ENCODE measurements around the gene CSF3. TPM values are rescaled to one million over a fixed set of nuclear protein-coding genes. Genes with fewer than 3 reads are reported as not detected.
"Not testable (repeated sequence)": the region's sequence is repeated elsewhere in the genome, so short reads cannot be mapped to it uniquely, and the experiment has no call there.

The CSF3 gene
- total and polyA plus RNA-seq, 2 of the 13 experiments (the other 11 are each of a cell fraction or from before 2014, with no cell fraction given): 0.09 TPM; not detected in 1

- TF ChIP-seq NFYB (CRISPR knock-in tag; IDR thresholded peaks at IDR 0.05) (0 out of 2 replicates have a peak, but pooled peaks have one; percentile 44), NFYC (CRISPR knock-in tag; IDR thresholded peaks at IDR 0.05) (0 out of 2 replicates have a peak, but pooled peaks have one; percentile 14)
- not testable (repeated sequence) for H3K9ac ChIP-seq (ENCODE audit: insufficient read depth, low read depth, low read length); BruUV-seq (replicated peaks); H3K36me3 ChIP-seq (replicated peaks in 1 of 2; ENCODE audit: control insufficient read depth in 1 of 2, insufficient read depth in 2 of 2, low read length in 2 of 2); H3K27me3 ChIP-seq (ENCODE audit: control insufficient read depth in 1 of 2, insufficient read depth in 2 of 2, low read length in 2 of 2); H3K79me2 ChIP-seq (ENCODE audit: insufficient read depth, low read length); H4K20me1 ChIP-seq (ENCODE audit: insufficient read depth, low read length); H3K4me2 ChIP-seq (ENCODE audit: low read depth, low read length); H2AFZ ChIP-seq (ENCODE audit: low read length); H3K9me3 ChIP-seq (ENCODE audit: low read length); H3K27ac ChIP-seq (ENCODE audit: extremely low read length, insufficient read depth, low read length); FAIRE-seq; ATAC-seq; DNase-seq (ENCODE audit: low spot score); H3K4me3 ChIP-seq (replicated peaks in 1 of 3; ENCODE audit: insufficient read depth in 1 of 3, low read depth in 2 of 3, low read length in 3 of 3)
- in situ Hi-C loops (cut with HindIII; ENCODE audit: extremely low pct_ligation_motif_present, low pct_unique_long_range_greater_than_20kb) (loop anchor here (10.0 kb wide), 1 partner anchor 273 kb away; the partner anchor contains the start of gene CDC6), intact Hi-C loops (cut with micrococcal nuclease; ENCODE audit: unreplicated experiment) (loop anchor here (2.0 kb wide), 1 partner anchor 179 kb away; no protein-coding TSS in a partner anchor)
- peaks cover 28% of the 10 kb centered on the region for H3K4me1 ChIP-seq (ENCODE audit: insufficient read depth, low read length)
- ChIA-PET CTCF (ENCODE audit: low intra/inter-chr PET ratio, low total read pairs) (interaction anchor here (3.6 kb wide), 1 partner anchor 15 kb away, joined by 56 read pairs; no protein-coding TSS in a partner anchor), POLR2A (interaction anchor here (1.0 to 1.4 kb wide), 2 partner anchors 32 to 63 kb away, joined by 3 read pairs; no protein-coding TSS in a partner anchor)
- 67% methylated on average over 21 of the region's 22 CpGs for WGBS (ENCODE audit: low lambda C conversion rate)
Measured at GRCh38 chr17:40012017-40012647, 3.1 kb upstream of the CSF3 start.

GRCh38 chr17:40014375-40014980 lies 762 bp upstream of the CSF3 start:
- H2AFZ ChIP-seq (ENCODE audit: low read length): no peak overlapping the region
- no peak overlapping the region; the same call in 1 of the 2 replicates for H3K9ac ChIP-seq (ENCODE audit: insufficient read depth, low read depth, low read length)
- H3K27ac ChIP-seq (ENCODE audit: extremely low read length, insufficient read depth, low read length): no peak overlapping the region
- ChIA-PET CTCF (ENCODE audit: low intra/inter-chr PET ratio, low total read pairs) (interaction anchor here (1.2 to 3.6 kb wide), 9 partner anchors 12 to 289 kb away, joined by 3 to 56 read pairs (median 7); no protein-coding TSS in a partner anchor), POLR2A (interaction anchor here (0.5 to 2.6 kb wide), 9 partner anchors 23 to 125 kb away, joined by 3 to 14 read pairs (median 6); partner anchors contain the start of genes CASC3, MED24 and NR1D1)
- in situ Hi-C loops (cut with HindIII; ENCODE audit: extremely low pct_ligation_motif_present, low pct_unique_long_range_greater_than_20kb) (loop anchor here (10.0 kb wide), 1 partner anchor 270 kb away; the partner anchor contains the start of gene CDC6), intact Hi-C loops (cut with micrococcal nuclease; ENCODE audit: unreplicated experiment) (loop anchor here (2.0 kb wide), 1 partner anchor 60 kb away; no protein-coding TSS in a partner anchor)
- no TSS peak for BruUV-seq (replicated peaks)
- no peaks in the 10 kb centered on the region for H3K27me3 ChIP-seq (ENCODE audit: control insufficient read depth in 1 of 2, insufficient read depth in 2 of 2, low read length in 2 of 2)
- H3K9me3 ChIP-seq (ENCODE audit: low read length): no peaks in the 10 kb centered on the region
- DNase-seq (ENCODE audit: low spot score): peak; percentile 40
- H3K36me3 ChIP-seq (replicated peaks in 1 of 2; ENCODE audit: control insufficient read depth in 1 of 2, insufficient read depth in 2 of 2, low read length in 2 of 2): peaks cover under 1% of the 10 kb centered on the region in 2 experiments; a peak in 3 of 5 replicates
- FAIRE-seq: no peak
- 0% methylated on average over 7 of the region's 18 CpGs for WGBS (ENCODE audit: low lambda C conversion rate)
- H3K4me2 ChIP-seq (ENCODE audit: low read depth, low read length): peak overlapping the region; percentile 85
- ATAC-seq: peak; percentile 6
- no peaks in the 10 kb centered on the region for H3K79me2 ChIP-seq (ENCODE audit: insufficient read depth, low read length)
- H4K20me1 ChIP-seq (ENCODE audit: insufficient read depth, low read length): no peaks in the 10 kb centered on the region
- peaks cover 34% of the 10 kb centered on the region for H3K4me1 ChIP-seq (ENCODE audit: insufficient read depth, low read length)
- H3K4me3 ChIP-seq (replicated peaks in 1 of 3; ENCODE audit: insufficient read depth in 1 of 3, low read depth in 2 of 3, low read length in 3 of 3): peak overlapping the region; percentile 24 to 70 (median 25); a peak in 5 of 6 replicates
- TF ChIP-seq POLR2AphosphoS5 (IDR thresholded peaks at IDR 0.05; ENCODE audit: low read depth, low read length): no peak
- TF ChIP-seq EED (CRISPR knock-in tag; IDR thresholded peaks at IDR 0.05): no peak
- TF ChIP-seq, protein P1, sequence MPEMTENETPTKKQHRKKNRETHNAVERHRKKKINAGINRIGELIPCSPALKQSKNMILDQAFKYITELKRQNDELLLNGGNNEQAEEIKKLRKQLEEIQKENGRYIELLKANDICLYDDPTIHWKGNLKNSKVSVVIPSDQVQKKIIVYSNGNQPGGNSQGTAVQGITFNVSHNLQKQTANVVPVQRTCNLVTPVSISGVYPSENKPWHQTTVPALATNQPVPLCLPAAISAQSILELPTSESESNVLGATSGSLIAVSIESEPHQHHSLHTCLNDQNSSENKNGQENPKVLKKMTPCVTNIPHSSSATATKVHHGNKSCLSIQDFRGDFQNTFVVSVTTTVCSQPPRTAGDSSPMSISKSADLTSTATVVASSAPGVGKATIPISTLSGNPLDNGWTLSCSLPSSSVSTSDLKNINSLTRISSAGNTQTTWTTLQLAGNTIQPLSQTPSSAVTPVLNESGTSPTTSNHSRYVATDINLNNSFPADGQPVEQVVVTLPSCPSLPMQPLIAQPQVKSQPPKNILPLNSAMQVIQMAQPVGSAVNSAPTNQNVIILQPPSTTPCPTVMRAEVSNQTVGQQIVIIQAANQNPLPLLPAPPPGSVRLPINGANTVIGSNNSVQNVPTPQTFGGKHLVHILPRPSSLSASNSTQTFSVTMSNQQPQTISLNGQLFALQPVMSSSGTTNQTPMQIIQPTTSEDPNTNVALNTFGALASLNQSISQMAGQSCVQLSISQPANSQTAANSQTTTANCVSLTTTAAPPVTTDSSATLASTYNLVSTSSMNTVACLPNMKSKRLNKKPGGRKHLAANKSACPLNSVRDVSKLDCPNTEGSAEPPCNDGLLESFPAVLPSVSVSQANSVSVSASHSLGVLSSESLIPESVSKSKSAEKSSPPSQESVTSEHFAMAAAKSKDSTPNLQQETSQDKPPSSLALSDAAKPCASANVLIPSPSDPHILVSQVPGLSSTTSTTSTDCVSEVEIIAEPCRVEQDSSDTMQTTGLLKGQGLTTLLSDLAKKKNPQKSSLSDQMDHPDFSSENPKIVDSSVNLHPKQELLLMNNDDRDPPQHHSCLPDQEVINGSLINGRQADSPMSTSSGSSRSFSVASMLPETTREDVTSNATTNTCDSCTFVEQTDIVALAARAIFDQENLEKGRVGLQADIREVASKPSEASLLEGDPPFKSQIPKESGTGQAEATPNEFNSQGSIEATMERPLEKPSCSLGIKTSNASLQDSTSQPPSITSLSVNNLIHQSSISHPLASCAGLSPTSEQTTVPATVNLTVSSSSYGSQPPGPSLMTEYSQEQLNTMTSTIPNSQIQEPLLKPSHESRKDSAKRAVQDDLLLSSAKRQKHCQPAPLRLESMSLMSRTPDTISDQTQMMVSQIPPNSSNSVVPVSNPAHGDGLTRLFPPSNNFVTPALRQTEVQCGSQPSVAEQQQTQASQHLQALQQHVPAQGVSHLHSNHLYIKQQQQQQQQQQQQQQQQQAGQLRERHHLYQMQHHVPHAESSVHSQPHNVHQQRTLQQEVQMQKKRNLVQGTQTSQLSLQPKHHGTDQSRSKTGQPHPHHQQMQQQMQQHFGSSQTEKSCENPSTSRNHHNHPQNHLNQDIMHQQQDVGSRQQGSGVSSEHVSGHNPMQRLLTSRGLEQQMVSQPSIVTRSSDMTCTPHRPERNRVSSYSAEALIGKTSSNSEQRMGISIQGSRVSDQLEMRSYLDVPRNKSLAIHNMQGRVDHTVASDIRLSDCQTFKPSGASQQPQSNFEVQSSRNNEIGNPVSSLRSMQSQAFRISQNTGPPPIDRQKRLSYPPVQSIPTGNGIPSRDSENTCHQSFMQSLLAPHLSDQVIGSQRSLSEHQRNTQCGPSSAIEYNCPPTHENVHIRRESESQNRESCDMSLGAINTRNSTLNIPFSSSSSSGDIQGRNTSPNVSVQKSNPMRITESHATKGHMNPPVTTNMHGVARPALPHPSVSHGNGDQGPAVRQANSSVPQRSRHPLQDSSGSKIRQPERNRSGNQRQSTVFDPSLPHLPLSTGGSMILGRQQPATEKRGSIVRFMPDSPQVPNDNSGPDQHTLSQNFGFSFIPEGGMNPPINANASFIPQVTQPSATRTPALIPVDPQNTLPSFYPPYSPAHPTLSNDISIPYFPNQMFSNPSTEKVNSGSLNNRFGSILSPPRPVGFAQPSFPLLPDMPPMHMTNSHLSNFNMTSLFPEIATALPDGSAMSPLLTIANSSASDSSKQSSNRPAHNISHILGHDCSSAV (CRISPR knock-in tag; IDR thresholded peaks at IDR 0.05; ENCODE audit: borderline replicate concordance): no peak
- TF ChIP-seq ATAD3A (CRISPR knock-in tag; IDR thresholded peaks at IDR 0.05): no peak

Measured in HepG2 (cell line).